Measurements from ENCODE around the gene TMEM100. TPM values are rescaled to one million over a fixed set of nuclear protein-coding genes. Genes with fewer than 3 reads are reported as not detected.

Gene TMEM100
- total RNA-seq (not detected), polyA plus RNA-seq (not detected)

GRCh38 chr17:55722742-55723487 lies at the start of gene TMEM100:
Gene TMEM100 (minus strand): TSS chr17:55722864. CDS start chr17:55721070, 1,794 bp downstream.
- DNase-seq, result no peak
- Histone ChIP-seq H3K4me3 (ENCODE audit: low read length) (no peak within 1 kb of the TSS), H3K27ac (ENCODE audit: low read depth, low read length) (no peak within 1 kb of the TSS), H3K36me3 (ENCODE audit: insufficient read depth, low read length) (no peaks in the 10 kb centered on the region), H3K4me1 (ENCODE audit: insufficient read depth, low read length) (no peaks in the 10 kb centered on the region), H3K27me3 (ENCODE audit: insufficient read depth, low read length, poor library complexity, severe bottlenecking) (no peaks in the 10 kb centered on the region), H3K9me3 (ENCODE audit: low read length) (no peaks in the 10 kb centered on the region)
- H3K27ac Mint-ChIP-seq, result no peak within 1 kb of the TSS
- no peaks in the 10 kb centered on the region for H3K9me3 Mint-ChIP-seq
- no peaks in the 10 kb centered on the region for H3K4me1 Mint-ChIP-seq
- no peak within 1 kb of the TSS for H3K4me3 Mint-ChIP-seq
- H3K36me3 Mint-ChIP-seq, result no peaks in the 10 kb centered on the region
- peaks cover 7 to 62% of the 10 kb centered on the region in 2 donors for H3K27me3 Mint-ChIP-seq
- CTCF ChIA-PET, result no interaction called here
- POLR2A ChIA-PET, result no interaction called here

GRCh38 chr17:55772086-55772485 lies 49.4 kb upstream of the TMEM100 start:
- no peaks in the 10 kb centered on the region for H3K4me1 ChIP-seq (ENCODE audit: insufficient read depth, low read length)
- Mint-ChIP-seq H3K36me3 (peaks cover 31 to 69% (median 48%) of the 10 kb centered on the region in 3 donors), H3K27me3 (no peaks in the 10 kb centered on the region), H3K4me3 (no peak overlapping the region), H3K4me1 (peaks cover 0 to 1% (median 0%) of the 10 kb centered on the region in 3 donors), H3K27ac (no peak overlapping the region), H3K9me3 (no peaks in the 10 kb centered on the region)
- no peak overlapping the region for H3K27ac ChIP-seq (ENCODE audit: low read depth, low read length)
- no peak overlapping the region for H3K4me3 ChIP-seq (ENCODE audit: low read length)
- H3K27me3 ChIP-seq (ENCODE audit: insufficient read depth, low read length, poor library complexity, severe bottlenecking), result no peaks in the 10 kb centered on the region
- peaks cover 10% of the 10 kb centered on the region for H3K36me3 ChIP-seq (ENCODE audit: insufficient read depth, low read length)
- POLR2A ChIA-PET, result no interaction called here
- no peaks in the 10 kb centered on the region for H3K9me3 ChIP-seq (ENCODE audit: low read length)
- DNase-seq, result no peak
- CTCF ChIA-PET, result interaction anchor here (1.5 kb wide), 1 partner anchor 245 kb away, joined by 3 read pairs; no protein-coding TSS in a partner anchor

- no peak overlapping the region for H3K27ac ChIP-seq (ENCODE audit: low read depth, low read length)
- Mint-ChIP-seq H3K9me3 (no peaks in the 10 kb centered on the region), H3K27me3 (no peaks in the 10 kb centered on the region), H3K36me3 (peaks cover 22 to 53% (median 40%) of the 10 kb centered on the region in 3 donors), H3K4me1 (no peaks in the 10 kb centered on the region), H3K4me3 (no peak overlapping the region), H3K27ac (no peak overlapping the region)
- H3K4me1 ChIP-seq (ENCODE audit: insufficient read depth, low read length), result no peaks in the 10 kb centered on the region
- no peaks in the 10 kb centered on the region for H3K9me3 ChIP-seq (ENCODE audit: low read length)
- peaks cover 5% of the 10 kb centered on the region for H3K36me3 ChIP-seq (ENCODE audit: insufficient read depth, low read length)
- no peak overlapping the region for H3K4me3 ChIP-seq (ENCODE audit: low read length)
- POLR2A ChIA-PET, result no interaction called here
- CTCF ChIA-PET, result interaction anchor here (2.0 kb wide), 1 partner anchor 244 kb away, joined by 5 read pairs; no protein-coding TSS in a partner anchor
- H3K27me3 ChIP-seq (ENCODE audit: insufficient read depth, low read length, poor library complexity, severe bottlenecking), result no peaks in the 10 kb centered on the region
- no peak for DNase-seq
These were observed 47.7 kb upstream of the TMEM100 start for GRCh38 chr17:55770196-55770870.

- POLR2A ChIA-PET, result no interaction called here
These were observed 46.9 kb upstream of the TMEM100 start for GRCh38 chr17:55769625-55770000.

GRCh38 chr17:55768936-55769624 lies 46.4 kb upstream of the TMEM100 start:
- POLR2A ChIA-PET, result no interaction called here
- no peak overlapping the region for H3K27ac ChIP-seq (ENCODE audit: low read depth, low read length)
- DNase-seq, result no peak
- H3K9me3 ChIP-seq (ENCODE audit: low read length), result no peaks in the 10 kb centered on the region
- H3K9me3 Mint-ChIP-seq, result no peaks in the 10 kb centered on the region
- CTCF ChIA-PET, result interaction anchor here (0.7 to 2.0 kb wide), 2 partner anchors 18 to 242 kb away, joined by 3 to 5 read pairs; partner anchors contain the start of gene PCTP
- peak overlapping the region in 1 of 8 donors; percentile 76 for H3K27ac Mint-ChIP-seq
- no peaks in the 10 kb centered on the region for H3K4me1 ChIP-seq (ENCODE audit: insufficient read depth, low read length)
- H3K4me3 Mint-ChIP-seq, result no peak overlapping the region
- H3K36me3 ChIP-seq (ENCODE audit: insufficient read depth, low read length), result peaks cover 5% of the 10 kb centered on the region
- H3K27me3 ChIP-seq (ENCODE audit: insufficient read depth, low read length, poor library complexity, severe bottlenecking), result no peaks in the 10 kb centered on the region
- no peaks in the 10 kb centered on the region for H3K27me3 Mint-ChIP-seq
- H3K36me3 Mint-ChIP-seq, result peaks cover 19 to 46% (median 31%) of the 10 kb centered on the region in 3 donors
- H3K4me3 ChIP-seq (ENCODE audit: low read length), result no peak overlapping the region
- H3K4me1 Mint-ChIP-seq, result no peaks in the 10 kb centered on the region

More at GRCh38 chr17:55769625-55770000, 46.9 kb upstream of the TMEM100 start:
- CTCF ChIA-PET, result interaction anchor here (2.0 kb wide), 1 partner anchor 243 kb away, joined by 5 read pairs; no protein-coding TSS in a partner anchor
- H3K4me1 ChIP-seq (ENCODE audit: insufficient read depth, low read length), result no peaks in the 10 kb centered on the region
- Mint-ChIP-seq H3K27me3 (no peaks in the 10 kb centered on the region), H3K4me3 (no peak overlapping the region), H3K4me1 (no peaks in the 10 kb centered on the region), H3K27ac (no peak overlapping the region), H3K9me3 (no peaks in the 10 kb centered on the region), H3K36me3 (peaks cover 19 to 51% (median 34%) of the 10 kb centered on the region in 3 donors)
- H3K27me3 ChIP-seq (ENCODE audit: insufficient read depth, low read length, poor library complexity, severe bottlenecking), result no peaks in the 10 kb centered on the region
- H3K36me3 ChIP-seq (ENCODE audit: insufficient read depth, low read length), result peaks cover 5% of the 10 kb centered on the region
- H3K27ac ChIP-seq (ENCODE audit: low read depth, low read length), result no peak overlapping the region
- no peak overlapping the region for H3K4me3 ChIP-seq (ENCODE audit: low read length)
- no peak for DNase-seq
- H3K9me3 ChIP-seq (ENCODE audit: low read length), result no peaks in the 10 kb centered on the region

GRCh38 chr17:55765472-55765871 lies 42.8 kb upstream of the TMEM100 start:
- Mint-ChIP-seq H3K9me3 (no peaks in the 10 kb centered on the region), H3K36me3 (peaks cover 6 to 17% (median 8%) of the 10 kb centered on the region in 3 donors), H3K4me1 (peaks cover 0 to 2% (median 2%) of the 10 kb centered on the region in 3 donors), H3K27me3 (no peaks in the 10 kb centered on the region), H3K4me3 (no peak overlapping the region), H3K27ac (peak overlapping the region in 1 of 8 donors; percentile 34)
- H3K4me1 ChIP-seq (ENCODE audit: insufficient read depth, low read length), result no peaks in the 10 kb centered on the region
- ChIA-PET POLR2A (no interaction called here), CTCF (no interaction called here)
- no peaks in the 10 kb centered on the region for H3K27me3 ChIP-seq (ENCODE audit: insufficient read depth, low read length, poor library complexity, severe bottlenecking)
- H3K27ac ChIP-seq (ENCODE audit: low read depth, low read length), result no peak overlapping the region
- DNase-seq, result no peak
- no peaks in the 10 kb centered on the region for H3K9me3 ChIP-seq (ENCODE audit: low read length)
- H3K4me3 ChIP-seq (ENCODE audit: low read length), result no peak overlapping the region
- H3K36me3 ChIP-seq (ENCODE audit: insufficient read depth, low read length), result no peaks in the 10 kb centered on the region

GRCh38 chr17:55764610-55765009 lies 41.9 kb upstream of the TMEM100 start:
- H3K4me1 Mint-ChIP-seq, result peaks cover 0 to 2% (median 2%) of the 10 kb centered on the region in 3 donors
- no peak overlapping the region for H3K4me3 Mint-ChIP-seq
- H3K27ac ChIP-seq (ENCODE audit: low read depth, low read length), result no peak overlapping the region
- no peak overlapping the region for H3K4me3 ChIP-seq (ENCODE audit: low read length)
- no peaks in the 10 kb centered on the region for H3K9me3 ChIP-seq (ENCODE audit: low read length)
- H3K36me3 ChIP-seq (ENCODE audit: insufficient read depth, low read length), result no peaks in the 10 kb centered on the region
- ChIA-PET POLR2A (no interaction called here), CTCF (no interaction called here)
- H3K27me3 Mint-ChIP-seq, result no peaks in the 10 kb centered on the region
- no peak for DNase-seq
- no peaks in the 10 kb centered on the region for H3K4me1 ChIP-seq (ENCODE audit: insufficient read depth, low read length)
- H3K27me3 ChIP-seq (ENCODE audit: insufficient read depth, low read length, poor library complexity, severe bottlenecking), result no peaks in the 10 kb centered on the region
- H3K36me3 Mint-ChIP-seq, result peaks cover 4 to 14% (median 4%) of the 10 kb centered on the region in 3 donors
- H3K9me3 Mint-ChIP-seq, result no peaks in the 10 kb centered on the region
- no peak overlapping the region for H3K27ac Mint-ChIP-seq

GRCh38 chr17:55763856-55764255 lies 41.2 kb upstream of the TMEM100 start:
- Histone ChIP-seq H3K36me3 (ENCODE audit: insufficient read depth, low read length) (no peaks in the 10 kb centered on the region), H3K27ac (ENCODE audit: low read depth, low read length) (no peak overlapping the region), H3K27me3 (ENCODE audit: insufficient read depth, low read length, poor library complexity, severe bottlenecking) (no peaks in the 10 kb centered on the region), H3K9me3 (ENCODE audit: low read length) (no peaks in the 10 kb centered on the region), H3K4me1 (ENCODE audit: insufficient read depth, low read length) (no peaks in the 10 kb centered on the region), H3K4me3 (ENCODE audit: low read length) (no peak overlapping the region)
- Mint-ChIP-seq H3K36me3 (peaks cover 0 to 9% (median 4%) of the 10 kb centered on the region in 3 donors), H3K4me1 (peaks cover 0 to 2% (median 2%) of the 10 kb centered on the region in 3 donors), H3K27ac (no peak overlapping the region), H3K4me3 (no peak overlapping the region), H3K9me3 (no peaks in the 10 kb centered on the region), H3K27me3 (no peaks in the 10 kb centered on the region)
- no peak for DNase-seq
- ChIA-PET POLR2A (no interaction called here), CTCF (no interaction called here)
